ENCODE data around the gene EEF2K.

DNA sequence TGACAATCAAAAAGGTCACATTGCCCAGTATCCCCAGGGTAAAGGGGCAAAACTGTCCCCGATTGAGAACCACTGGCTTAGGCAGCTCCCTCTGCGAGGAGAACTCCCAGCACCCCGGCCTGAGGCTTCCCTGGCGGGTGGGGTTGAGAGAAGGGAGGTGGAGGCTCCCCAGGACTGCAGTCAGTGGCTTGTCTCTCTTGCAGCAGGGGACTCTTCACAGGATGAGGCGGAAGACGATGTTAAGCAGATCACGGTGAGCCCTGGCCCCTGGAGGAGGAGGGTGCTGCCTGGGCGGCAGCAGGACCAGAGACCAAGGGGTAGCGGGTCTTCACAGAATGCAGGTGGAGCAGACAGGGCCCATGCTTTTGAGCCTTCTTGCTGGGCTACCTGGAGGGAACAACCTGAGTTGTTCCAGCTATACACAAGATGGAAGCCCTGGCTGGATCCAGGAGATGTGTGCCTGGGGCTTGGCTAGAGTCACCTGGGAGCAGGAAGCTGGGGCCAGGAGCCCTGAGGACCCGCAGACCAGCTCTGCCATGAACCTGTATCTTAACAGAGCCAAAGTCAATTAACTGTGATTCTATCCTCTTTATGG is 107.9 kb downstream of the EEF2K start:
- TF ChIP-seq, protein P1, sequence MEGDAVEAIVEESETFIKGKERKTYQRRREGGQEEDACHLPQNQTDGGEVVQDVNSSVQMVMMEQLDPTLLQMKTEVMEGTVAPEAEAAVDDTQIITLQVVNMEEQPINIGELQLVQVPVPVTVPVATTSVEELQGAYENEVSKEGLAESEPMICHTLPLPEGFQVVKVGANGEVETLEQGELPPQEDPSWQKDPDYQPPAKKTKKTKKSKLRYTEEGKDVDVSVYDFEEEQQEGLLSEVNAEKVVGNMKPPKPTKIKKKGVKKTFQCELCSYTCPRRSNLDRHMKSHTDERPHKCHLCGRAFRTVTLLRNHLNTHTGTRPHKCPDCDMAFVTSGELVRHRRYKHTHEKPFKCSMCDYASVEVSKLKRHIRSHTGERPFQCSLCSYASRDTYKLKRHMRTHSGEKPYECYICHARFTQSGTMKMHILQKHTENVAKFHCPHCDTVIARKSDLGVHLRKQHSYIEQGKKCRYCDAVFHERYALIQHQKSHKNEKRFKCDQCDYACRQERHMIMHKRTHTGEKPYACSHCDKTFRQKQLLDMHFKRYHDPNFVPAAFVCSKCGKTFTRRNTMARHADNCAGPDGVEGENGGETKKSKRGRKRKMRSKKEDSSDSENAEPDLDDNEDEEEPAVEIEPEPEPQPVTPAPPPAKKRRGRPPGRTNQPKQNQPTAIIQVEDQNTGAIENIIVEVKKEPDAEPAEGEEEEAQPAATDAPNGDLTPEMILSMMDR (IDR thresholded peaks at IDR 0.05): no peak
- TF ChIP-seq POLR2A (IDR thresholded peaks at IDR 0.05): no peak

Measured in body of pancreas (tissue), 4 donors.